Smooth muscle cell (in vitro differentiated cells): ENCODE measurements around the gene CAVIN1. TPM values are rescaled to one million over a fixed set of nuclear protein-coding genes. Genes with fewer than 3 reads are reported as not detected.
A peak's percentile ranks its signal among the peaks of the same experiment; 100 is the strongest.

Source experiments
- DNase-seq: peaks from one replicate; lab custom pipeline; 2025; ENCODE audit not compliant: unreplicated experiment; lab: John Stamatoyannopoulos, UW
- H2AFZ ChIP-seq: fragments of 200-600 bp; sonication (generic); 2 replicates; pipeline ENCODE4 v1.6.0; 2016; ENCODE audit warnings: antibody characterized with exemption, low read depth, mild to moderate bottlenecking
- H3F3A ChIP-seq: fragments of 200-600 bp; sonication (generic); 2 replicates; pipeline ENCODE4 v1.6.0; 2017; ENCODE audit warnings: antibody characterized with exemption, low read depth
- H3K27ac ChIP-seq: fragments of 200-600 bp; sonication (generic); 2 replicates; pipeline ENCODE4 v1.5.1; 2016; ENCODE audit warnings: low read depth, mild to moderate bottlenecking
- H3K27me3 ChIP-seq: fragments of 200-600 bp; sonication (generic); 2 replicates; pipeline ENCODE4 v1.6.1; 2016; ENCODE audit warnings: low read depth, mild to moderate bottlenecking
- H3K36me3 ChIP-seq: fragments of 200-600 bp; sonication (generic); 2 replicates; pipeline ENCODE4 v1.5.1; 2016; ENCODE audit warnings: low read depth
- H3K4me1 ChIP-seq: fragments of 200-600 bp; sonication (generic); 2 replicates; pipeline ENCODE4 v1.5.1; 2016; ENCODE audit warnings: low read depth
- H3K4me2 ChIP-seq: fragments of 200-600 bp; sonication (generic); 2 replicates; pipeline ENCODE4 v1.6.0; 2016; ENCODE audit warnings: mild to moderate bottlenecking
- H3K4me3 ChIP-seq: fragments of 200-600 bp; sonication (generic); 2 replicates; pipeline ENCODE4 v1.5.1; 2016; ENCODE audit warnings: mild to moderate bottlenecking
- H3K79me2 ChIP-seq: fragments of 200-600 bp; sonication (generic); 2 replicates; pipeline ENCODE4 v1.6.0; 2016; ENCODE audit warnings: low read depth, mild to moderate bottlenecking
- H3K9ac ChIP-seq: fragments of 200-600 bp; sonication (generic); 2 replicates; pipeline ENCODE4 v1.6.0; 2016; ENCODE audit warnings: low read depth
- H3K9me3 ChIP-seq: fragments of 200-600 bp; sonication (generic); replicated peaks from 2 replicates; pipeline ENCODE4 v1.5.1; 2016; ENCODE audit warnings: low read depth
- H4K20me1 ChIP-seq: fragments of 200-600 bp; sonication (generic); 2 replicates; pipeline ENCODE4 v1.6.0; 2016; ENCODE audit warnings: low read depth
- WGBS: methylation state at CpG from one replicate; pipeline ENCODE4 v1.1.7; 2016; ENCODE audit warnings: low lambda C conversion rate; 5-methylcytosine and 5-hydroxymethylcytosine counted together
- polyA plus RNA-seq: library from polyadenylated mRNA; unstranded; fragments of >200 nt; fragmentation: Nextera tagmentation; extraction: Ambion mirVana; gene quantifications from 2 replicates; pipeline ENCODE4 v1.2.1, GENCODE V29; 2016
- total RNA-seq: library from RNA; depleted of rRNA; stranded (reverse); fragments of >200 nt; gene quantifications from 2 replicates; pipeline ENCODE4 v1.2.3, GENCODE V29; 2014
- TF ChIP-seq, protein P1 (sequence below): fragments of 200-600 bp; sonication (generic); IDR thresholded peaks from 2 replicates; pipeline ENCODE4 v1.5.1; 2017; ENCODE audit warnings: borderline replicate concordance, mild to moderate bottlenecking, antibody characterized with exemption; ENCODE audit not compliant: insufficient read depth, poor library complexity, severe bottlenecking

Gene CAVIN1
- total and polyA plus RNA-seq, 2 experiments from 2014 or later = 116 to 255 TPM

- no peak overlapping the region for H2AFZ ChIP-seq
- peaks cover 90% of the 10 kb centered on the region for H3K79me2 ChIP-seq
- H3K9me3 ChIP-seq = no peaks in the 10 kb centered on the region
- peak overlapping the region; percentile 78 for H3K27ac ChIP-seq
- H3K4me1 ChIP-seq = peaks cover 22% of the 10 kb centered on the region
- 47% methylated on average over 5 of the region's 5 CpGs for WGBS
- H3K36me3 ChIP-seq = no peaks in the 10 kb centered on the region
- TF ChIP-seq, protein P1, sequence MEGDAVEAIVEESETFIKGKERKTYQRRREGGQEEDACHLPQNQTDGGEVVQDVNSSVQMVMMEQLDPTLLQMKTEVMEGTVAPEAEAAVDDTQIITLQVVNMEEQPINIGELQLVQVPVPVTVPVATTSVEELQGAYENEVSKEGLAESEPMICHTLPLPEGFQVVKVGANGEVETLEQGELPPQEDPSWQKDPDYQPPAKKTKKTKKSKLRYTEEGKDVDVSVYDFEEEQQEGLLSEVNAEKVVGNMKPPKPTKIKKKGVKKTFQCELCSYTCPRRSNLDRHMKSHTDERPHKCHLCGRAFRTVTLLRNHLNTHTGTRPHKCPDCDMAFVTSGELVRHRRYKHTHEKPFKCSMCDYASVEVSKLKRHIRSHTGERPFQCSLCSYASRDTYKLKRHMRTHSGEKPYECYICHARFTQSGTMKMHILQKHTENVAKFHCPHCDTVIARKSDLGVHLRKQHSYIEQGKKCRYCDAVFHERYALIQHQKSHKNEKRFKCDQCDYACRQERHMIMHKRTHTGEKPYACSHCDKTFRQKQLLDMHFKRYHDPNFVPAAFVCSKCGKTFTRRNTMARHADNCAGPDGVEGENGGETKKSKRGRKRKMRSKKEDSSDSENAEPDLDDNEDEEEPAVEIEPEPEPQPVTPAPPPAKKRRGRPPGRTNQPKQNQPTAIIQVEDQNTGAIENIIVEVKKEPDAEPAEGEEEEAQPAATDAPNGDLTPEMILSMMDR = no peak
- H3K4me2 ChIP-seq = peak overlapping the region; percentile 9
- H3F3A ChIP-seq = peaks cover 4% of the 10 kb centered on the region
- peaks cover 100% of the 10 kb centered on the region for H4K20me1 ChIP-seq
- no peak overlapping the region for H3K4me3 ChIP-seq
- no peaks in the 10 kb centered on the region for H3K27me3 ChIP-seq
- DNase-seq = no peak
- H3K9ac ChIP-seq = peak overlapping the region; percentile 4
Measured at GRCh38 chr17:42409523-42410318, 13.3 kb downstream of the CAVIN1 start.

GRCh38 chr17:42408061-42408460 is 15.0 kb downstream of the CAVIN1 start:
- WGBS = 76% methylated on average over 2 of the region's 2 CpGs
- Histone ChIP-seq H3K9me3 (no peaks in the 10 kb centered on the region), H3K36me3 (no peaks in the 10 kb centered on the region), H3K79me2 (peaks cover 80% of the 10 kb centered on the region), H4K20me1 (peaks cover 100% of the 10 kb centered on the region), H3K27me3 (no peaks in the 10 kb centered on the region), H3F3A (peaks cover 9% of the 10 kb centered on the region), H3K4me2 (no peak overlapping the region), H3K4me3 (no peak overlapping the region), H3K27ac (no peak overlapping the region), H3K9ac (no peak overlapping the region), H3K4me1 (peaks cover 23% of the 10 kb centered on the region), H2AFZ (no peak overlapping the region)
- TF ChIP-seq, protein P1 = no peak
- no peak for DNase-seq

GRCh38 chr17:42407289-42407836 is 15.7 kb downstream of the CAVIN1 start:
- H3K9ac ChIP-seq = no peak overlapping the region
- H3K79me2 ChIP-seq = peaks cover 74% of the 10 kb centered on the region
- H3K27ac ChIP-seq = no peak overlapping the region
- no peak overlapping the region for H3K4me2 ChIP-seq
- no peaks in the 10 kb centered on the region for H3K36me3 ChIP-seq
- TF ChIP-seq, protein P1 = no peak
- H3F3A ChIP-seq = peaks cover 12% of the 10 kb centered on the region
- no peaks in the 10 kb centered on the region for H3K9me3 ChIP-seq
- H3K4me1 ChIP-seq = peaks cover 30% of the 10 kb centered on the region
- H3K27me3 ChIP-seq = no peaks in the 10 kb centered on the region
- no peak for DNase-seq
- no peak overlapping the region for H2AFZ ChIP-seq
- H3K4me3 ChIP-seq = no peak overlapping the region
- peaks cover 100% of the 10 kb centered on the region for H4K20me1 ChIP-seq
- 63% methylated on average over 2 of the region's 2 CpGs for WGBS
